Islet precursor cell (in vitro differentiated cells): ENCODE results near the gene GJB3.
"Not testable (repeated sequence)": the region's sequence is repeated elsewhere in the genome, so short reads cannot be mapped to it uniquely, and the experiment has no call there.

Source experiments
- DNase-seq: peaks from one replicate; pipeline ENCODE4 v3.0.0-alpha.2; 2018

GJB3 gene

DNA sequence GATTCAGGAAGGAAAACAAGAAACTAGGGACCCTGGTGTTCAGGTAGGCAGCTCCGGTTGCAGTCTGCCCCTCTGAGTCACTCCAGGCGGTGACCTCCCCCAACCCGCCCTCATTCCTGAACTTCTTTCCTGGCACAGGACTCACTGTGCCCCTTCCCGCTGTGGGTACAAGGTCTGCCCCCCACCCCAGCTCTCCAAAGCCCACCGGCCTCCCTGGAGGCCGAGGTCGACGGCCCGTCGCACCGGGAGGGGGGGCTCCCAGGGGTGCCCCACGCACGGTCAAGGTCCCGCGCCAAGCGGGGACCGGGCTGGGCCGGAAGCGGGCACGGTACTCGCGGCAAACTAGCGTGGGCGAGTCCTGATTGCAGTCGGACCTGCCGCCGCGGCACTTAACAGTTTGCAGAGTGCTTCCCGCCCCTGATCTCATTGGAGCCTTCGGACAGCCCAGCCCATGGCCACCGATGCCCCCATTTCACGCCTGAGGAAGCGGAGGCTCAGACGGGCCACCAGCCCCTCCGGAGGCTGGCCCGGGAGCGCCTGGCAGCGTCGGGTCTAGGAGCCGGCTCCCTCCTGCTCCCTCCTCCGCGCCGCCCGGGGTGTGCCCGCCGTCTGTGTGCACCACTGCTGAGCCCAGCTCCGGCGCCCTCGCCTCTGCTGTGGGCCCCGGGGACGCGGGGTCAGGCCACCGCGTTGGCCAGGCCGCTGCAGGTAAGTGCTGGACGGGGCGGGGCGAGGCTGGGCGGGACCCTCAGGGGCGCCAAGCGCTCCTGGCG, at the start of gene GJB3:
TSS of gene GJB3 (plus strand) at position 144 of the 773 bp plus-strand sequence. CDS start 3,549 bp downstream, outside the sequence.
- DNase-seq, result peak; percentile 65

DNA sequence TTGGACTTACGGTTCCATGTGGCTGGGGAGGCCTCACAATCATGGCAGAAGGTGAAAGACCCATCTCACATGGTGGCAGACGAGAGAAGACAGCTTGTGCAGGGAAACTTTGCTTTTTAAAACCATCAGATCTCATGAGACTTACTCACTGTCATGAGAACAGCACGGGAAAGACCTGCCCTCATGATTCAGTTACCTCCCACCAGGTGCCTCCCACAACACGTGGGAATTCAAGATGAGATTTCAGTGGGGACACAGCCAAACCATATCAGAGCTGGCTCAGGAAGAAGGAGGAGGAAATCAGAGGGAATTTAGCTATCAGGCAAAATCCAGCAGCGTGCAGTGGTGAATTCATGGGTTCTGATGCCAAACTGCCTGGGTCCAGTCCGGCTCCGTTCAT, 48.2 kb upstream of the GJB3 start:
- not testable (repeated sequence) for DNase-seq

DNA sequence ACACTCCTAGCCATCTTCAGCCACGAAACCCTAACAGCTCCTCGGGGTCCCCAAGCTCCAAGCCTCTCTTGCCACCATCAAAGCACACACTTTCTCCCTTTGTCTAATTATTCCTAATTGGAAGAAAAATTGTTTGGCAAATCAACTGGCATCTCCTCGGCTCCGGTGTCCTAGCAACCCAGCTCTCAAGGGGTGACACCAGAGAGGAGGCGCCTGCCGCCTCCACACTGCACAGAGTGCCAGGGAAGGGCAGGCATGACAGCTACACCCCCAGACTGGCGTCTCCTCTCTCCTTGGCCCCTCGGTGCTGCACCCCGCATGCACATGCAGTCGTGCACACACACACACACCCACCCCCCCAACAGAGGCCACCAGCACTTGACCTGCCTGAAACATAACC, 44.3 kb upstream of the GJB3 start:
- DNase-seq, result no peak

DNA sequence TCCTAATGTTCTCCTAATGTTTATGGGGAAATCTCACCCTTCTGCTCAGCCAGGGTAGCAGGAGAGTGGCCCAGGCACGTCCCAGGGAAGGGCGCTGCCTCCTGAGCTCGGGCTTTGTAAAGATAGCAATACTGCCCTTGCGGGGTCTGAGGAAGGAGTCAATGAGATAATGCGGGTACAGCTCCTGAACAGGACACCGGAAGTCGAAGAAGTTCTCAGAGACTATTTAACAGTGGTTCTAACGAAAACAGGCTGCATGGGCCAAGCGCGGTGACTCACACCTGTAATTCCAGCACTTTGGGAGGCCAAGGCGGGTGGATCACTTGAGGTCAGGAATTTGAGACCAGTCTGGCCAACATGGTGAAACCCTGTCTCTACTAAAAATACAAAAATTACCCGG, 43.8 kb upstream of the GJB3 start:
- not testable (repeated sequence) for DNase-seq

DNA sequence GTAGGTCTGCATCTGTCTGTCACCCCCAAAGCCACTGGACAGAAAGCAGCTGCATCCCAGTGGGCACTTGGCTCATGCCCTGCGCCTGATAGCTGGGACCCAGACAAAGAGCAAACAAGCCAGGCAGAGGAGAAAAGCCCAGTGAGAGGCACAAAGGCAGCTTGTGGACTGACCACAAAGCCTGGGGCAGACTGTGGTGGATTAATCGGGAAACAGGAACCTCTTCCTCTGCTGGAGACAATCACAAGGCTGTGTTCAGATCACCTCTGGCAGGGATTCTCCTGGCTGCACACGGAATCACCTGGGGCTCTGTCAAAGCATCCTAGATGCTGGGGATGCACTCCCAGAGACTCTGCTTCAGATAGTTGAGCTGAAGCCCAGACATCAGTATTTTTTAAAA, 41.4 kb upstream of the GJB3 start:
- peak; percentile 81 for DNase-seq

DNA sequence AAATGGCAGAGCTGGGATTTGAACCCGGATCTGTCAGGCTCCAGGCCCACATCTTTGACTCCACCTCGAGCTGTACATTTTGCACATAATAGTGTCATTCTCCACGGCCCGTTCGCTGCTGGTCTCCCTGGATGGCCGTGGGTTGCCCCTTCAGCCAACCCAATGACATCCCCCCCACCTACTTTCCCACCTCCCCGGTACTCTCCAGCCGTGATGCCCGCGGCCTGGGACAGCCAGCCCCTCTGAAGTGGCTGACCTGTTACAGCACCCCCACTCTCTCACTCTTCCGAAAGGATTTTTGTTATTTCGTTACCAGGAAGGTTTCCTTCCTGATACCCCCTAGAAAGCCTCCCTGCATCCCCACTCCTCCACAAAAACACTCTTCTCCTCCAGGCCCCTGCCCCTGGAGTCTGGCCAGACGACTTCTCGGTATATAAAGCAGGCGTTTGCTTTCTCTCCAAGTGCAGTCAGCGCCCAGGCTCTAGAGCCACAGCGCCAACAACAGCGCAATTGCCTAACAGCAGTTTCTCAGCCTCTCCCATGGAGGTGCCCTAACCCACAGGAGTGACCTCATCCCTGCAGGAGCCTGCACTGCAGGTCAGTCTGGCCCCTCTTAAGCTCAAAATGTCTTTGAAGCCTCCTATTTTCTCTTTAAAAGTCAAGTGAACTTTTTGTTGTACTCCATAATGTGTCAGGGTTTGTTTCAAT, 40.7 kb upstream of the GJB3 start:
- DNase-seq, result peak; percentile 87

DNA sequence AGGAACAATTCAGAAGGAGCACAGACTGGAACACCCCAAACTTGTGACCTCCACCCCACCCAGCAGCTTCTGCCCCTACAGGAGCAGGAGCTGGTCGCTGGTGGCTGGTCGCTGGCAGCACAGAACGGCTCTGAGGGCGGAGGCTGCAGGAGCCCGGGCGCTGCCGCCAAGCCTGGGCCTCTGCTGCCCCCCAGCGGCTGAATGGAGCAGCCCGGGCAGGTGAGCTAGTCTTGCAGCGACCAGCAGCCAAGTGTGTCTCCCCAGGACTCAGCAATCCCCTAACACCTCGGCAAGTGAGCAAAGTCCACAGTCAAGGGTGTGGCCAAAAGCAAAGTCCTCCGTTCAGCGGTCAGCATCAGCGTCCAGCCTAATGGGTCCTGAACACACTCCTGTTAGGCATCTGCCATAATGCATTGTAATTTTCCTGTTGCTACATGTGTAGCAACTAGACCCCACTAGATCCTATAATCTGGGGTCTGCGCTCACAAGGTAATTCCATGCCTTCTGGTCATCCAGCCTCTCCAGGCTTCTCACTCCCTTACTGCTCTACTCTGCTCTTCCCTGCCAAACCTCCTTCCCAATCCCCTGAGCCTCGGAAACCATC, 38.2 kb upstream of the GJB3 start:
- DNase-seq, result peak; percentile 91

DNA sequence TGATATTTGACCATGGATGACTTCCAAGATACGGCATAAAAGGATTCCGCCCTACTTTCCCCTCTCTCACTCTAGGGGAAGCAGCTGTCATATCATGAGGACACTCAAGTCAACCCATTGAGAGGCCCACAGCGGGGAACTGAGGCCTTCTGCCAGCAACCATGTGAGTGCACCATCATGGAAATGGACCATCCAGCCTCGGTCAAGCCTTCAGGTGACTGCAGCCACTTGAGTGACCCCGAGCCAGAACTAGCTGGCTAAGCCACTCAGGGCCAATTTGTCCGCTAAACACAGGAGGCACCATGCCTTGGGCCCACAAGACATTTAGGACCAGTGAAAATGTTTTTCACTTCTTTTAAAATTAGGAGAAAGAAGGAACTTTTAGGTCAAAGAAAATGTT, 37.2 kb upstream of the GJB3 start:
- no peak for DNase-seq

DNA sequence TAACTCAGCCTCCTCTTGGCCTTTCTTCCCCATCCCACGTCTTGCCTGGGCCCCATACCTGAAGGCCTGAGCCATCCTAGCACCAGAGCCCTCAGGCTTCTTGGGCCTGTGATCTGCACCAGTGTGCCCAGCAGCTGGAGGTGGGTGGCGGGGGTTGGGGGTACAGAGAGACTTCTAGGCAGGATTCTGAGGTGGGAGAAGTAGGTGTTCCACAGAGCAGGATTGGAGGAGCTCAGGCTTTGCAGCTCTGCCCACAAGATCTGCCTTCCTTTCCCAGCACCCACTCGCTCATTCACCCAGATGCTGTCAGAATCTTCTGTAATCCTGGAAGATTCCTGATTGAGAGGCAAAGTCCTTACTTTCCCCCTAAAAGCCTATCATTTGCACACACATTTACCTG, 36.2 kb upstream of the GJB3 start:
- no peak for DNase-seq

DNA sequence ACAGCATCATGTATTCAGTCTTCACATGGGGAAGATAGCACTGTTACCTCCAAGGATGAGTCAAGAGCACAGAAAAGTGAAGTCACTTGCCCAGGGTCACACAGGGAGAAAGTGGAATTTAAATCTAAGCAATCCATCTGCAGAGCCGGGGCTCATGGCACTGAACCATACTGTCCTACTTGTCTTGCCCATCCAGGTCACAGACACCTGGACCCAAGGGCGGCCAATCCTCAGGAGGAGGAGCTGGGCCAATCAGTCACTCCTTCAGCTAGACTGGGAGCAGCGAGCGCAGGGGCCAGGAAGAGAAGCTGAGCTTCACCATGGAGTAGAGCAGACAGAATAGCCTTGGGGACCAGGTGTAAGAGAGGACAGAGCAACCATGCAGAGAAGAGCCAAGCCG, 35.3 kb upstream of the GJB3 start:
- no peak for DNase-seq

DNA sequence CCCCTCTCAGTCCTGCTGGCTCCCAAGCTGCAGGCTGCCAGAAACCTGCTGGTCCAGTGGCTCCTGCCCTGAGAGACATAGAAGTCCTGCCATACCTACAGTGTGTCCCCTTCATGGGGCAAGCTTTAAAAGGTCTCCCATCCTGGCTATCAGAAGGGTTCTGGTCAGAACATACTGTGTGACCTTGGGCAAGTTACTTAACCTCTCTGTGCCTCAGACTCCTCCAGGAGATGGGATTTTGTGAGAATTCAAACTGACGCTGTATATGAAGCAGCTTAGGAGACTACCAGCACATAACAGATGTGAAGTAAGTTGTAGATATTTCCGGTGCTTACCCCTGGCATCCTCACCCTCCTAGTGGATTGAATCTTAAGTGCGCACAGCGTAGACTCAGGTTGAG, 34.9 kb upstream of the GJB3 start:
- DNase-seq, result no peak

DNA sequence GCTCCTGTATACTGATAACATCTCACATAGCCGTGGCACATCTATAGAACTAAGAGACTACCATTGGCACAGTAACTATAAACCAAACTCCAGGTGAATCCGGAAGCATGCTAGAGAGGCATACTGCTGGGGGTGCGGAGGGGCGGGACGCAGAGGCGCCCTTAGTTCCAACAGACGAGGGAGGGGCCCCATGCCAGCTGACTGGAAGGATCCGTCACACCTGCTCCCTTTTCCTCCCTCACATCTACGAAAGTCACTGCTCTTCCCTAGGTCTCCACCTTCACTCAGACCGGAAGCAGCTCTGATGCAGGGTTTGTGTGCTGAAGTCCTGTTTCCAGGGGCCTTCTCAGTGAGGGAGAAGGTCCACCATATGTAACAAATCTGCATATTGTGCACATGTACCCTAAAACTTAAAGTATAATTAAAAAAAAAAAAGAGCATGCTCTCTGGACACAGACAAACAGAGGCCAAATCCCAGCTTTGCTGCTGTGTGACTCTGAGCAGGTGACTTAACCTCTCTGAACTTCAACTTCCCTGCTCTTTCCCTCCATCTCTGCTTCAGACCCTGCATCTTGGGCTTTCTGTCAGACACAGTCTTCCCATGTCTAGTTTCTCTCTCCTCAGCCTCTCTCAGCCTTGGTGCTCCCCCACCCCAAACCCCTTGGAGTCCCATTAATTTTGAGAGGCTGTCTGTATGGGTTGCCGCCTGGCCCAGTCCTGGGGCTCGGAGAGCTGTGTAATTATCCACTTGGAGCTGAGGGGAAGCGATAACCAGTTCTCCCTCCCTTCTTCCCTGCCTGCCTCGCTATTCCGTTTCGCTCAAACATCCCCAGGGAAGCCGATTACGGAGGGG, 34.0 kb upstream of the GJB3 start:
- no peak for DNase-seq

DNA sequence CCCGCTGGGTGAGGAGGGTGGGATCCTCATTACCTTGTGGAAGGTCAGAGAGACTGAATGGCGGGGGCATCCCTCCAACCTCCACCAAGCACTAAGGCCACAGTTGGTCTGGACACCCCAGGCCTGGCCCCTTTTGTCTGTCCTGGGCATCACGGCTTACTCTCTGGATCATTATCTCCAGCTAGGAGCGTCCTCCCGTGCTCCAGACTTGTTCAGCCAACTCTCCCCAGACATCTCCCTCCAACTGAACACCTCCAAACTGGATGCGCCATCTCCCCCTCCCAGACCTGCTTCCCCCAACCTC, 33.4 kb upstream of the GJB3 start:
- DNase-seq, result no peak

DNA sequence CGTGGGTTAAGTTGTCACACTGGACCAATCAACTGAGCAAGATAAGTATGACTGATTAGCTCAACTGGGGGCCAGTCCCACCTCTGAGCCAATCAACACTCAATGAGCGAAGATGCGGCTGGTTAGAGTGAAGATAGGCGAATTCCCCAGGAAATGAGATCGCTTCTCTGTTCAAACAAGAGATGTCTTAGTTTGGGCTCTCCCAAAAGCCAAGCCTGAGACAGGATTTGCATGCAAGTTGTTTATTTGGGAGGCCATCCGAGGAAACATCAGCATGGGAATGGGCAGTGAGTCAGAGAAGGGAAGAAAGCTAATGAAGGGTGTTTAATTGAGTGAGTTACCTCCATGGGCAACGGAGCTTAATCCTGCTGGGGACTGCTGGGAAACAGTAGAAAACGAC, 31.0 kb upstream of the GJB3 start:
- no peak for DNase-seq

DNA sequence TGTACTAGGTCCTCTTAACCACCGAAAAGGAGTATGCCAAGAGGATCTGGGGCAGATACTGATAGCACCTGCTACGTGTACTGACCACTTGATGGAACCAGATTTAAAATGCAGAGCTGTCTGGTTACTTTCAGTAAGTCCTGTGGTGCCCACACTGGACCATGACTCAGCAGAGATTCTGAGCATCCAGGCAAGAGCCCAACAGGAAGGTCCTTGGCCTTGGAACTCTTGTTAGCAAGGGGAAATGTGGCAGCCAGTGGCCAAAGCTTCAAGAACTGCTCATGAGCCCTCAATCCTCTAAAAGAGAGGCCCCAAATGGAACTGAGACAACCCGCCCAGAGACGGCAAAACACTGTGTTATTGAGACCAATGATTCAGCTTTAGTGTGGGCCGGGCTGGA, 30.4 kb upstream of the GJB3 start:
- no peak for DNase-seq

DNA sequence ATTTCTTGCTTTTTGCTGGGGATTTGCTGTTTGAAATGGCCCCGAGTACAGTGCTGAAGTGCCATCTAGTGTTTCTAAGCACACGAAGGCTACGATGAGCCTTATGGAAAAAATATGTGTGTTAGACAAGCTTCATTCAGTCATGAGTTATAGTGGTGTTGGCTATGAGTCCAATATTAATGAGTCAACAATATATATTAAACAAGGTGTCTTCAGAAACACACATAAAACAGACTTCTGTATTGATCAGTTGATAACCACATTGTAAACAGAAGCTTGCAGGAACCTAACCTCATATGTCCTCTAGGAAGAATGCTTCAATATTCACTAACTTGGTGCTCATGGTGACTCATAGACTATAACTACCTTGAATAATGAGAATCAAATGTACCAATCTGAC, 27.9 kb upstream of the GJB3 start:
- DNase-seq, result no peak

DNA sequence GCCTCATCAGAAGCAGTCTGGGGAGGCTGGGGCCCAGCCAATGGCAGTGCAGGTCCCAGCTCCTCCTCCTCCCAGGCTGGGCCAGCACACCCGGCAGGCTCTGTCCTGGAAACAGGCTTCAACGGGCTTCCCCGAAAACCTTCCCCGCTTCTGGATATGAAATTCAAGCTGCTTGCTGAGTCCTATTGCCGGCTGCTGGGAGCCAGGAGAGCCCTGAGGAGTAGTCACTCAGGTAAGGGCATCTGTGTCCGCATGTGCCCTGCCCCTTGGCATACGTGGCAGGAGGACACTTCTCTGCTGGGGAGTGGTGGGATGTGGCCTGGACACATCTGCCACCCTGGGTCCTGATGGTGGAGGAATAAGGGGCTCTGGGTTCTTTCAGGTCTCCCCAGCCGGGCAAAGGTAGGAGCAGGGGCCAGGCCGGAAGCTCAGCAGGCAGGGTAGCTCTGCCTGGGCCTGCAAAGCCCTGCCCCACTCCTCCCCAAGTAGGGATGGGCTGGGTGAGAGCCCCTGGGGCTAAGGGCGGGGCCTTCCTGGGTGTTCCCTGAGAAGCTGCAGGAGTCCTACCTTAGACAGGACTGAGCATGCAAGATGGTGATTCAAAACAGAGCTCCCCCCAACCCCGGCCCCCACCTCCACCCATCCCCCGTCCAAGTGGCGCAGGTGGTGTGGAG, 25.9 kb upstream of the GJB3 start, which contains the start of gene GJB5:
TSS of gene GJB5 (plus strand) at position 84 of the 674 bp plus-strand sequence. CDS start 2,284 bp downstream, outside the sequence.
- peak; percentile 79 for DNase-seq

DNA sequence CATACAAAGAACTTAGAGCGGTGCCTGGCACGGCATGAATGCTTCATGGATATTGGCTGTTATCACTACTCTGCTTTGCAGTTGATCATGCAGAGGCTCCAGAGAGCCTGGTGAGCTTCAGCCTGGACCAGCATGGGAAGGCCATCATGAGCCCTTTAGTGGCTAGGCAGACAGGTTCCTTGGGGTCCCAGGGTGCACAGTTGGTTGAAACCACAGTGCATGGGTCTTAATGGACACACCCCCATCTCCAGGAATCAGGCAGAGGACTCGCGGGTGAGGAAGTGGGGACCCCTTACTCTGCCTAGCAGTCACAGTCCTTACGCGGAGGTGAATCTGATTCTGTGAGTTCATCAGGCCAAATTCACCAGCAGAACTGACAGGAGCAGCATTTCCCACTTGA, 25.1 kb upstream of the GJB3 start:
- no peak for DNase-seq

DNA sequence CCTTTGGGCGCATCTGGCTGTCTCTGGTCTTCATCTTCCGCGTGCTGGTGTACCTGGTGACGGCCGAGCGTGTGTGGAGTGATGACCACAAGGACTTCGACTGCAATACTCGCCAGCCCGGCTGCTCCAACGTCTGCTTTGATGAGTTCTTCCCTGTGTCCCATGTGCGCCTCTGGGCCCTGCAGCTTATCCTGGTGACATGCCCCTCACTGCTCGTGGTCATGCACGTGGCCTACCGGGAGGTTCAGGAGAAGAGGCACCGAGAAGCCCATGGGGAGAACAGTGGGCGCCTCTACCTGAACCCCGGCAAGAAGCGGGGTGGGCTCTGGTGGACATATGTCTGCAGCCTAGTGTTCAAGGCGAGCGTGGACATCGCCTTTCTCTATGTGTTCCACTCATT, 23.6 kb upstream of the GJB3 start:
- DNase-seq, result no peak

DNA sequence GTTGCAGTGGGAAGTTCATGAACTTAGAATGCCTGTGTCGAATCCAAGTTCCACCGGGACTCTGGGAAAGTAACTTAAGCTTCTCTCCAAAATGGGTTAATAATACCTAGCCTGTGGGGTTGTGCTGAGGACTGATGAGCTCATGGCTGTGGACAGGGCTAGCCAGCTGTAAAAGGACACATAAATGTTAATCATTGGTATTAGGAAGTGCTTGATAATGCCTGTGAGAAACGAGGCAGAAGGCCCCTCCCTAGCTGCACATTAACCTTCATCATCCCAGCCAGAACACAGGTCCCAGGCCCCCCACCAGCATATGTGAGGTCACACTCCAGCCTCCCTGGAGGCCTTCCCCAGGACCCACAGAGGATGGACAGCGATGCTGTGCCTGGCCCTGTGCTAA, 22.3 kb upstream of the GJB3 start:
- DNase-seq, result no peak

DNA sequence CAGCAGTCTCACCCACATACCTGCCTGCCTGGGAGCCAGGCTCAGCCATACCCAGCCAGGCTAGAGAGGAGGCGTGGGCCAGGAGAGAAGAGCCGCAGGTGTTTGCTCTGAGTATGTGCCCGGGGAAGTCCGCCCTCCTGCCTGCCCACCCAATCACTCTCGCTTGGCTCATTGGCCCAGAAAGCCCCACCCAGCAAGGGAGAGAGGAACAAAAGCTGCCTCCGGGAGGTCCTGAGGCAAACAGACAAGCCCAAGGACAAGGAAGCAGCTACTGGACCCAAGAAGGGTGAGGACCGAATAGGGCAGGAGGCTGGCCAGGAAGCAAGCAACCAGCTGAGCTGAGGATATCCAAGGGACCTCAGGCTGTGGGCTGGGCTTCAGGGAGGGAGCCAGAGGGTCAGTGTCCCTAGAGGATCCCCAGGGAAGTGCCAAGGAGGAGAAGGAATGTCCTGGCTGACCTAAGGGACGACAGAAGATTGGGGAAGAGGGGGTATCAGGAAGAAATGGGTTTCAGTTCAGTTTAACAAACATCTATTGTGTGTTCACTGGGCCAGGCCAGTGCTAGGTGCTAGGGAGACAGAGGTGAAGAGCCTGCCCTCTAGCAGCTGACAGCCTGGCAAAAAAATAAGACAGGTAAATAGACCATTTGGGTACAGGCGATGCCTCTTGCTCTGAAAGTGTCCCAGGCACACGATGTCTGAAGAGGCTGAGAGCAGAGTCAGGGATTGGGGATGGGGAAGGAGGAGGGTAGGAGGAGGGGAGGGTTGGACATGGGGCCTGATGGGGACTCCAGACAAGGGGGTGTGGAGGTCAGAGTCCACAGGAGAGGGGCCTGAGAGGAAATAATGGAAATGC, 21.3 kb upstream of the GJB3 start, which contains the start of gene GJB4:
TSS of gene GJB4 (plus strand) at position 238 of the 855 bp plus-strand sequence. CDS start 1,515 bp downstream, outside the sequence.
- DNase-seq, result no peak
